Stimulated activated CD4-positive, alpha-beta T cell treated with anti-CD3 and anti-CD28 coated beads, Interleukin-2, amount 100 ng/mL, for 24 hours (primary cell): ENCODE measurements around the gene ATP13A5.
A peak's percentile ranks its signal among the peaks of the same experiment; 100 is the strongest.

Experiments
- DNase-seq, 2 donors: peaks; one replicate each; pipeline ENCODE4 v3.0.0-alpha.2; 2020

Gene ATP13A5

GRCh38 chr3:193269343-193270028 is 109.1 kb downstream of the ATP13A5 start:
- no peak for DNase-seq

DNA sequence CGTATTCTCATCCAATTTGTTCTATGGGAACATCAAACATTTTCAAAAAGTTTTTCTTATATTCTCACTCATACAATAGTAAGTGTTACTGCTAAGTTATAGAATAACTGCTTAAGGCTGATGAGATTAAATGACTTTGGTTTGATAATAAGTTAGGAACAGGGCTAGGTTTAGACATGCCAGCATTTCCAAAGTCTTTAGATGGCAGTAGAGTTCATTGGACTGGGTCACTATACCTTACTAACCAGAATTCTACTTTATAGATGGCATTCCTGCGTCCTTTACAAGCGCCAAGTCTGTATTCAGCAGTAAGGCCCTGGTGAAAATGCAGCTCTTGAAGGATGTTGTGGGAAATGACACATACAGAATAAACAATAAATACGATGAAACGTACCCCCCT is 115.8 kb downstream of the ATP13A5 start:
- no peak for DNase-seq

DNA sequence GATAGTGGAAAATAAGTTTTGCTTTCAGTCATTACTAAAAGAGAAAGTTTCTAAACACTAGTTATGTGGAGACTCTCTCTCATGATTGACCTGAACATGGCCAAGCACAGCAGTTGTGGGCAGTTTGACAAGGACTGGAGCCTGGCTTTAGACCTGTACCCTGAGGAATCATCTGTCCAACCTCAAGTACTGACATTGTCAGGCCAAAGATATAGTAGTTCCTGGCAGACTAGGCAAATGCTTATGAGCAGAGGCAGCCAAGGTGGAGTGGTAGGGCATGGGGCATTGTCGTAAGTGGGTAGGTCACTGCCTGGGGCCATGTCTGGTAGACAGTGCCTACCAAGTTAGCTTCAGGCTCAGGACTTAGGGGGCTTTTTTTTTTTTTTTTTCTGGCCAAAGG is 116.6 kb downstream of the ATP13A5 start:
- no peak for DNase-seq

DNA sequence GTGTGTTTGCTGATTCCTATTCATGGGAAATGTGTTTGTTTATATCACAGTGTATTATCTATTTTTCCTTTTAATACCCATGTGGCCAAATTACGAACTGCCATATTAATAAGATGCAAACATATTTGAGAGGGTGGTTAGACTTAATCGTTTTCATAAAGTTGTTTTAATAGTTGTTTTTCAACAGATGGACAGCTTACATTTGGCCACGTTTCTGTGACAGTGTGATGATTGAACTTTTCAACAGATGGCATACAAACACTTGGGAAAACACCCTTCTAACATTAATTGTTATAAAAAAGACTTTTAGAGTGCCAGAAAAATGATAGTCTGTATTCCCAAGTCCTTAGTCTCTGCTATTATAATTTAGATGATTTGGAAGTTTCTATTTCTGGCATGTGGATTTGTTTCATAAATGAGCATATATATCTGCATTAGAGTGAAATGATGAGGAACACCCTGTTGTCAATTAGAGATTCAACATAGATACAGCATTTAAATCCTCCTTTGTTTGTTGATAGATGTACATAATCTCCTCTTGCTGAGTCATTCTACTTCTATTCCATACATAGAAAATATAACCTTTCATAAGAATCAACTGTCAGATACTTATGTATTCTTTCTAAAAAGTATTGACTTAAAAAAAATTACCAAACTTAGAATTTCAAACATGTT is 124.4 kb downstream of the ATP13A5 start:
- no peak for DNase-seq

- no peak for DNase-seq
Measured at GRCh38 chr3:193250492-193250891, 128.1 kb downstream of the ATP13A5 start.

GRCh38 chr3:193248848-193249468 is 129.6 kb downstream of the ATP13A5 start:
- DNase-seq, result no peak

GRCh38 chr3:193243571-193243970 is 135.0 kb downstream of the ATP13A5 start:
- DNase-seq, result no peak

- no peak for DNase-seq
Measured at GRCh38 chr3:193241716-193242115, 136.8 kb downstream of the ATP13A5 start.

- peak in 1 of 2 donors; percentile 53 for DNase-seq
Measured at GRCh38 chr3:193240850-193241706, 137.5 kb downstream of the ATP13A5 start, which contains the start of gene PLAAT1. PLAAT1 (plus strand) TSS chr3:193241222; CDS start chr3:193255651, 14,429 bp downstream.

GRCh38 chr3:193240436-193240849 is 138.1 kb downstream of the ATP13A5 start:
- no peak for DNase-seq

DNA sequence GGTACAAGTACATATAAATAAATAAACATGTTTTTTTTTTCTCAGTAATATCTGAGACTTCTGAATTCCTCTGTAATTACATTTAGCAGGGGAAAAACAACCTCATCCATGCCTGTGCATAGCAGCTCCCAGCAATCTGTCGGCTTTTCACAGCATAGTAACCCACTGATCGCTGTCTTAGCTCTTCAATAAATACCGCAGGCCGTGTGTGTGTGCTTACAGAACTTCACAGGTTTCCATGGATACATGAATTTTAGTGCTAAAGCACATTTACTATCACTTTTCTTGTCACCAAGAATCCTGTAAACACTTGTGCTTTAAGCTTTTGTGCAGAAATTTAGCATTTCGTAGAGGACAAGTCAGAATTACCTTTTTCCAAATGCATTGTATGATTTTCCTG is 141.5 kb downstream of the ATP13A5 start:
- no peak for DNase-seq

GRCh38 chr3:193236599-193236998 is 142.0 kb downstream of the ATP13A5 start:
- no peak for DNase-seq

GRCh38 chr3:193231201-193231600 is 147.4 kb downstream of the ATP13A5 start:
- no peak for DNase-seq

- DNase-seq, result no peak
Measured at GRCh38 chr3:193230610-193231009, 147.9 kb downstream of the ATP13A5 start.

GRCh38 chr3:193229851-193230420 is 148.6 kb downstream of the ATP13A5 start:
- no peak for DNase-seq

- DNase-seq, result no peak
Measured at GRCh38 chr3:193228206-193228605, 150.3 kb downstream of the ATP13A5 start.

DNA sequence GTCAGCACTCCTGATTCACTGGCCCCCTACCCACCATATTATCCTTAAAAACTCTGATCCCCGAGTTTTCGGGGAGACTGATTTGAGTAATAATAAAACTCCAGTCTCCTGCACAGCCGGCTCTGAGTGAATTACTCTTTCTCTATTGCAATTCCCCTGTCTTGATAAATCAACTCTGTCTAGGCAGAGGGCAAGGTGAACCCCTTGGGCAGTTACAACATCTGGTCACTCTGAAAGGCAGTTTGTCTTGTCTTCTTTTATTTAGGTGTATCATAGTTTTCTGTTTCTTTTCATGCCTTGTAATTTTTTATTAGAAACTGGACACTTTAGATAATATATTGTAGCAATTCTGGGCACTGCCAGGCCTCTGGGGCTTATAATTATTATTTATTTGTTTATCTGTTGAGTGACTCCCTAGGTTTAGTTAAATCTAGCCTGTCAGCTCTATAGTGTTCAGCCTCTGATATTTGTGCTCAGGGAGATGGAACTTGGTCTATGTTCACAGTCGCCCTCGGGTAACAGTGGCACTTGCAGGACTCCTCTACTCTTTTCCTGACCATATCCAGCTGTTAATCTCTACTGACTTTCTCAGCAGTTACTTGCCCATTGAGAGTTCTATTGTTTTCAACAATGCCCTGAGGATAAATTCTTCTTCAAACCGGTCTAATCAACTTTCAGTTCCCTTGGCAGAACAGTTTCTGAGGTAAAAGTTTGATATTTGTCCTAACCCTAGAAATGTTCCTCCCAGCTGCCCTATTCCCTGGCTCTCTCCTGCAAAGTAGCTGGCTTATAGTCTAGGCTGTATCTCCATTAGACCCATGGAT is 153.0 kb downstream of the ATP13A5 start:
- DNase-seq, result no peak
